22Rv1 (cell line): ENCODE measurements around the gene TENM4.

ENCODE experiments used
- H3K27ac ChIP-seq: fragments of 450-650 bp; 2 replicates; pipeline ENCODE4 v1.5.1; 2017
- ZFX ChIP-seq: fragments of 450-650 bp; IDR thresholded peaks from 2 replicates; pipeline ENCODE4 v1.6.1; 2017; ENCODE audit warnings: antibody characterized with exemption, borderline replicate concordance
- TF ChIP-seq, protein P1 (sequence below): fragments of 450-650 bp; IDR thresholded peaks from 2 replicates; pipeline ENCODE4 v1.5.1; 2017; ENCODE audit warnings: mild to moderate bottlenecking

TENM4 gene

DNA sequence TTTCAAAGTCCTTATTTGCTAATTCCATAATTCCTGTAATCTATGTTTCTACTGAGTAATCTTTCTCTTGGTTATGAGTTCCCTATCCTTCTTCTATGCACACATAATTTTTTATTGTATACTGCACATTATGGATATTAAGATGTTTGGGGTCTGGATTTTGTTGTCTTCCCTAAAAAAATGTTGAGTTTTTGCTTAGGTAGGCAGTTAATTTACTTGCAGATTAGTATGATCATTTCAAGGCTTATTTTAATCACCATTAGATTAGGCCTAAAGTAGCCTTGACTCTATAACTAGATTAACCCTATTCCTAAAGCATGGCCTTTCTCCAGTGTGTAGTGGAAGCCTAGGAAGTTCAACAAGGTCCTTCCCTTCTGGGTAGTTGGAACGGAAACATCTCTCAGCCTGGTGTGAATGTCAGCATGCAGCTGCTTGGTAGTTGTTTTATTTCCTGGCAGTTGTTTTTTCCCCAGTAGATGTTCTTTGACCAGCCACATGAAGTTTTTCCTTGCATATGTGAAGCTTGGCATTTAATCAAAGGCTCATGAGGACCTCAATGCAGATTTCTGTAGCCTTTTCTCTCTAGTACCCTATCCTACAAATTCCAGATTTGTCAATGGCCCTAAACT lies 446.9 kb downstream of the TENM4 start:
- H3K27ac ChIP-seq: no peak overlapping the region
- no peak for TF ChIP-seq ZFX
- TF ChIP-seq, protein P1, sequence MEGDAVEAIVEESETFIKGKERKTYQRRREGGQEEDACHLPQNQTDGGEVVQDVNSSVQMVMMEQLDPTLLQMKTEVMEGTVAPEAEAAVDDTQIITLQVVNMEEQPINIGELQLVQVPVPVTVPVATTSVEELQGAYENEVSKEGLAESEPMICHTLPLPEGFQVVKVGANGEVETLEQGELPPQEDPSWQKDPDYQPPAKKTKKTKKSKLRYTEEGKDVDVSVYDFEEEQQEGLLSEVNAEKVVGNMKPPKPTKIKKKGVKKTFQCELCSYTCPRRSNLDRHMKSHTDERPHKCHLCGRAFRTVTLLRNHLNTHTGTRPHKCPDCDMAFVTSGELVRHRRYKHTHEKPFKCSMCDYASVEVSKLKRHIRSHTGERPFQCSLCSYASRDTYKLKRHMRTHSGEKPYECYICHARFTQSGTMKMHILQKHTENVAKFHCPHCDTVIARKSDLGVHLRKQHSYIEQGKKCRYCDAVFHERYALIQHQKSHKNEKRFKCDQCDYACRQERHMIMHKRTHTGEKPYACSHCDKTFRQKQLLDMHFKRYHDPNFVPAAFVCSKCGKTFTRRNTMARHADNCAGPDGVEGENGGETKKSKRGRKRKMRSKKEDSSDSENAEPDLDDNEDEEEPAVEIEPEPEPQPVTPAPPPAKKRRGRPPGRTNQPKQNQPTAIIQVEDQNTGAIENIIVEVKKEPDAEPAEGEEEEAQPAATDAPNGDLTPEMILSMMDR: no peak

DNA sequence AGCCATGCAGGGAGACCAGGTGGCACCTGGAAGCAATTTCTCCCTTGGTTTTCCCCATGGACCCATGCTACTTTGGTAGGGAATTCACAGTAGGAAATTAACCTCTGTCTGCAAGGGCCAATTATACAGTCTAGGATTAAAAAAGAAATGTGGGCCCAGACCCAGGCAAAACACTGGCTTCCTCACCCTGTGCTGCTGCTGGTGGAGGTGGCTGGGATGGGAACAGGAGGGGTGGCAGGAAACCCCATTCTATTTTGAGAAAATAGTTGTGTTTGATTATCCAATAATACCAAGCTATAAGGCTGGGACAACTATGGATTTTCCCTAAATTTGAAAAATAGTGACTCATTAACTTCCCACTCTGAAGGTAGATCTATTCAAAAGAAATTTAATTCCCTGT lies 449.1 kb downstream of the TENM4 start:
- H3K27ac ChIP-seq: no peak overlapping the region
- no peak for TF ChIP-seq ZFX
- TF ChIP-seq, protein P1: no peak

DNA sequence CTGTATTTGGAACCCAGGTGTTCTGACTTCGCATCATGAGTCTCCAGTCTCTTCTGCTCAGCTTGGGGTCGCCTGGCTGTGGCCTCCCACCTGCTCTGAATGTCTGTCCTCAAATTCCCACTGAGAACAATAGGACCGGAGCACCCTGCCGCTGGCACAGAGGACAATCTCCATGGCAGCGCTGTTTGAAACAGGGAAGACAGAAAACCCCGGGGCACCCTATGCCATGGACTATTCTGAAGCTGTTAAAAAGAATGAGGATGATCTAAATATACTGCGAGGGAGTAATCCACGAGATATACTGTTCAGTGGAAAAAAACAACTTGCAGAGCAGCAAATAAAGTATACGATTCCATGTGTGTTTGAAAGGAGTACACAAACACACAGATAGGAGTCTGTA lies 450.6 kb downstream of the TENM4 start:
- no peak for TF ChIP-seq ZFX
- TF ChIP-seq, protein P1: no peak
- H3K27ac ChIP-seq: no peak overlapping the region

DNA sequence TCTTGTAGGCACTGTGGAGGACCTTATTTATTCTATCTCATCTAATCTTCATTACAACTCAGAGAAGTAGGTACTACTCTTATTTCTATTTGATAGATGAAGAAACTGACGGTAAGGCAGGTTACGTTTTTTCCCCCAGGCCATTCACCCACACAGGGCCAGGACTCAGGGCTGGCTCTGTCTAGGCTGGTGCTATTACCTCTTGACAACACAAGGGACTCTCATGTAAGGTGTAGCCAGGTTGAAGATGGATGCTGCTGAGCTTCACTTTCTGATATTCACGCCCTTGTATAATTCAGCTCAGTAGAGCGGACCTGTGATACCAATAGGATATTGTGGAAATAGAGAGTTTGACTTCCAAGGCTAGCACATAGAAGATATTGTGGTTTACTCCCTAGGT lies 453.1 kb downstream of the TENM4 start:
- H3K27ac ChIP-seq: no peak overlapping the region
- TF ChIP-seq, protein P1: no peak
- TF ChIP-seq ZFX: no peak

DNA sequence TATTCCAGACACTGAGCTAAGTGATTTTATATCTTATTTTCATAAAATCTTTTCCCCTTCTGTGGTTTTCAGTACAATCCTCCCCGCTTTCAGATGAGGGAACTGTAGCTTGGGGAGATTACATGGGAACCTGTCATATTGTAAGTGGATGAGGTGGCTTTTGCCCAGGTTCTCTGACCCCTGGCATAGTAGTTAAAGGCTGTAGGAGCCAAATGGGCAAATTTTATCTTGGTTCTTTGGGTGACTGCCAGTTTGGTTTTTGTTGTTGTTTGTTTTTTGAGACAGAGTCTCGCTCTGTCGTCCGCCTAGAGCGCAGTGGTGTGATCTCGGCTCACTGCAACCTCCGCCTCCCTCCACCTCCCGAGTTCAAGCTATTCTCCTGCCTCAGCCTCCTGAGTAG lies 454.5 kb downstream of the TENM4 start:
- no peak overlapping the region for H3K27ac ChIP-seq
- TF ChIP-seq ZFX: no peak
- TF ChIP-seq, protein P1: no peak

DNA sequence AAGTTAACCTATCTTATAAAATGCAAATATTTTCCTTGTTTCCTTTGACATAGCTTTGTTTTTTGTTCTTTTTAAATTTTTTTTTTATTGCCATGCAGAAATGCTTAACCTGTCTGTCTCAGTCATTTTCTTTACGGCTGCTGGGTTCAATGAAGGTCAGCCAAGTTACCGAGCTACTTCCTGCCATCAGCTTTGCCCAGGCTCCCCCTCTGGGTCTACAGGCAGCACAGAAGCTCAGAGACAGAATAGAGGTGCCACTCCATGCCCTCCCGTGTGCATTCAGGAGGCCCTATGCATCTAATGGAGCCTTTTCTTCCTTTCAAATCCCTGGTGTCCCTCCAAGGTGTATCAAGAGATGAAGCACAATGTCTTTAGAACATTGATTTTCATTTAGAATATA lies 455.2 kb downstream of the TENM4 start:
- no peak overlapping the region for H3K27ac ChIP-seq
- TF ChIP-seq ZFX: no peak
- TF ChIP-seq, protein P1: no peak

DNA sequence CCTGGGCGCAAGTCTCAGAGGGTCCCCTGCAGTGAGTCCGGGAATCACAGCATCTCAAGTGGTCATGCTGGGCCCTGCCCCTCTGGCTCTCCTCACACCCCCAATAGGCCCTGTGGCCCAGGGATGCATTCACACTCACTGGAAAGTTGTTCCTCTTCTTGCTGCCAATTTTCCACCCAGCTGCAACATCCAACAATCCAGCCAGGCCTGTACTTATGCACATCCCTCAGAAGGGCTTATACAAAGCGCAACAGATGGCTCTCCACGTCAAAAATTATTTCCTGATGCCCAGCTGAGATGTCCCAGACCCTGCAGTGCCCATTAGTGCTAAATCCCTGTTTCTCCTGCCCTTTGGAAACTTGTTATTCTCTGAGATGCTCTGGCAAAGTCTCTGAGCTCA lies 458.4 kb downstream of the TENM4 start:
- no peak for TF ChIP-seq ZFX
- TF ChIP-seq, protein P1: no peak
- no peak overlapping the region for H3K27ac ChIP-seq
